Natural killer cell (primary cell): ENCODE results near the gene MPHOSPH9. TPM values are rescaled to one million over a fixed set of nuclear protein-coding genes. Genes with fewer than 3 reads are reported as not detected.

Experiments
- ATAC-seq, 3 donors: fragments of 150-1000 bp in 2 of 3; fragments of 200-7000 bp in 1 of 3; cut with Tn5 transposase; 1 replicate in 1 of 3; 2 replicates in 2 of 3; pipeline ENCODE4 v1.10.0; 2021; ENCODE audit warnings: mild to moderate bottlenecking in 2 of 3, moderate library complexity in 2 of 3
- DNase-seq, 2 donors: peaks; one replicate each; pipeline versions ENCODE4 v3.0.0 to v3.0.0-alpha.2; 2013 to 2021; ENCODE audit warnings: mixed read lengths in 1 of 2
- H3K27ac ChIP-seq: one replicate; pipeline ENCODE4 v1.5.1; 2013; ENCODE audit warnings: mild to moderate bottlenecking, low read length
- H3K27me3 ChIP-seq: one replicate; pipeline ENCODE4 v1.6.1; 2013; ENCODE audit warnings: low read length; ENCODE audit not compliant: control insufficient read depth, insufficient read depth
- H3K36me3 ChIP-seq: one replicate; pipeline ENCODE4 v1.6.1; 2013; ENCODE audit warnings: low read length; ENCODE audit not compliant: control insufficient read depth, insufficient read depth
- H3K4me1 ChIP-seq: one replicate; pipeline ENCODE4 v1.6.1; 2013; ENCODE audit warnings: low read length; ENCODE audit not compliant: control insufficient read depth, insufficient read depth
- H3K4me3 ChIP-seq: one replicate; pipeline ENCODE4 v1.5.1; 2013; ENCODE audit warnings: low read length
- H3K9me3 ChIP-seq: one replicate; pipeline ENCODE4 v1.6.1; 2013; ENCODE audit warnings: low read length; ENCODE audit not compliant: control insufficient read depth, insufficient read depth
- H3K27ac Mint-ChIP-seq, 2 donors: one replicate each; pipeline ENCODE4 v1.8.0; 2022; ENCODE audit warnings: mild to moderate bottlenecking in 2 of 2, mixed read lengths in 2 of 2, moderate library complexity in 1 of 2
- H3K27me3 Mint-ChIP-seq, 2 donors: one replicate each; pipeline ENCODE4 v1.8.0; 2022; ENCODE audit warnings: low read depth in 2 of 2, mixed read lengths in 2 of 2
- H3K36me3 Mint-ChIP-seq: one replicate; pipeline ENCODE4 v1.8.0; 2022; ENCODE audit warnings: mixed read lengths
- H3K4me1 Mint-ChIP-seq, 2 donors: one replicate each; pipeline ENCODE4 v1.8.0; 2022; ENCODE audit warnings: mixed read lengths in 2 of 2
- H3K4me3 Mint-ChIP-seq: one replicate; pipeline ENCODE4 v1.8.0; 2022; ENCODE audit warnings: mild to moderate bottlenecking, moderate library complexity, mixed read lengths
- H3K9me3 Mint-ChIP-seq, 2 donors: one replicate each; pipeline ENCODE4 v1.8.0; 2022; ENCODE audit warnings: mixed read lengths in 2 of 2
- CTCF ChIP-seq: fragments of 200-600 bp; IDR thresholded peaks from one replicate; pipeline ENCODE4 v1.8.0; 2022; ENCODE audit warnings: antibody characterized with exemption
- WGBS: methylation state at CpG from one replicate; pipeline ENCODE4 v1.1.7; 2013; ENCODE audit warnings: missing lambda C conversion rate; ENCODE audit not compliant: insufficient coverage; 5-methylcytosine and 5-hydroxymethylcytosine counted together
- intact Hi-C: fragments of 100-400 bp; cut with micrococcal nuclease; formaldehyde crosslinking; loops from one replicate; pipeline ENCODE4 v1.14.2; 2022
- total RNA-seq, 4 donors: library from RNA; stranded (reverse); fragments of 120-200 nt in 1 of 4; gene quantifications; one replicate each; pipeline versions ENCODE4 v1.2.3 to v1.2.4, GENCODE V29; 2013 to 2022

Gene MPHOSPH9
- total RNA-seq, 3 donors from 2014 or later (not counting 1 experiment from before 2014, with no cell fraction given): 97.6 to 114 (median 109) TPM

GRCh38 chr12:123140676-123141614, 92.0 kb downstream of the MPHOSPH9 start:
- intact Hi-C loops: no loop called here
- H3K27ac Mint-ChIP-seq: no peak overlapping the region
- no peaks in the 10 kb centered on the region for H3K27me3 Mint-ChIP-seq
- Histone ChIP-seq H3K4me1 (peaks cover 13% of the 10 kb centered on the region), H3K9me3 (no peaks in the 10 kb centered on the region), H3K27me3 (no peaks in the 10 kb centered on the region), H3K27ac (no peak overlapping the region), H3K36me3 (no peaks in the 10 kb centered on the region), H3K4me3 (no peak overlapping the region)
- no peak for ATAC-seq
- no peaks in the 10 kb centered on the region for H3K36me3 Mint-ChIP-seq
- H3K4me3 Mint-ChIP-seq: no peak overlapping the region
- TF ChIP-seq CTCF: no peak
- no peak for DNase-seq
- WGBS: 97% methylated on average over 6 of the region's 6 CpGs
- H3K9me3 Mint-ChIP-seq: no peaks in the 10 kb centered on the region
- peaks cover 0 to 15% of the 10 kb centered on the region in 2 donors for H3K4me1 Mint-ChIP-seq

GRCh38 chr12:123139926-123140675, 92.8 kb downstream of the MPHOSPH9 start:
- no peaks in the 10 kb centered on the region for H3K36me3 ChIP-seq
- DNase-seq: no peak
- no peak overlapping the region for H3K4me3 Mint-ChIP-seq
- H3K36me3 Mint-ChIP-seq: no peaks in the 10 kb centered on the region
- H3K27ac Mint-ChIP-seq: no peak overlapping the region
- H3K4me1 Mint-ChIP-seq: peaks cover 6 to 16% of the 10 kb centered on the region in 2 donors
- TF ChIP-seq CTCF: no peak
- no peak overlapping the region for H3K27ac ChIP-seq
- no peak overlapping the region for H3K4me3 ChIP-seq
- peaks cover 13% of the 10 kb centered on the region for H3K4me1 ChIP-seq
- ATAC-seq: no peak
- H3K9me3 ChIP-seq: no peaks in the 10 kb centered on the region
- no peaks in the 10 kb centered on the region for H3K27me3 ChIP-seq
- intact Hi-C loops: no loop called here
- no peaks in the 10 kb centered on the region for H3K27me3 Mint-ChIP-seq
- H3K9me3 Mint-ChIP-seq: no peaks in the 10 kb centered on the region
- 73% methylated on average over 5 of the region's 6 CpGs for WGBS

GRCh38 chr12:123135688-123136087, 97.3 kb downstream of the MPHOSPH9 start:
- intact Hi-C loops: no loop called here
- H3K36me3 ChIP-seq: no peaks in the 10 kb centered on the region
- no peaks in the 10 kb centered on the region for H3K27me3 Mint-ChIP-seq
- peaks cover 29 to 49% of the 10 kb centered on the region in 2 donors for H3K4me1 Mint-ChIP-seq
- no peak for ATAC-seq
- WGBS: 82% methylated on average over 6 of the region's 8 CpGs
- no peaks in the 10 kb centered on the region for H3K36me3 Mint-ChIP-seq
- H3K9me3 Mint-ChIP-seq: no peaks in the 10 kb centered on the region
- H3K27ac Mint-ChIP-seq: no peak overlapping the region
- H3K4me3 ChIP-seq: no peak overlapping the region
- peaks cover 27% of the 10 kb centered on the region for H3K4me1 ChIP-seq
- TF ChIP-seq CTCF: no peak
- H3K27me3 ChIP-seq: no peaks in the 10 kb centered on the region
- no peak for DNase-seq
- no peaks in the 10 kb centered on the region for H3K9me3 ChIP-seq
- no peak overlapping the region for H3K27ac ChIP-seq
- no peak overlapping the region for H3K4me3 Mint-ChIP-seq
